Fibroblast of lung (primary cell): Measurements from ENCODE around the gene DSG2. TPM values are rescaled to one million over a fixed set of nuclear protein-coding genes. Genes with fewer than 3 reads are reported as not detected.

Experiments used
- DNase-seq, 2 donors: peaks; one replicate each; pipeline versions ENCODE4 v3.0.0 to v3.0.0-alpha.2; 2010; ENCODE audit warnings: low read depth in 2 of 2
- H2AFZ ChIP-seq: 2 replicates; pipeline ENCODE4 v1.5.1; 2012; ENCODE audit warnings: low read length, control low read depth, inconsistent platforms
- H3K27ac ChIP-seq: 2 replicates; pipeline ENCODE4 v1.5.1; 2011; ENCODE audit warnings: low read length, control low read depth; ENCODE audit not compliant: insufficient read depth
- H3K27me3 ChIP-seq: 2 replicates; pipeline ENCODE4 v1.5.1; 2011; ENCODE audit warnings: mild to moderate bottlenecking, low read length; ENCODE audit not compliant: control insufficient read depth, insufficient read depth
- H3K36me3 ChIP-seq: 2 replicates; pipeline ENCODE4 v1.5.1; 2011; ENCODE audit warnings: low read length; ENCODE audit not compliant: control insufficient read depth, insufficient read depth
- H3K4me1 ChIP-seq: 2 replicates; pipeline ENCODE4 v1.5.1; 2011; ENCODE audit warnings: low read length; ENCODE audit not compliant: control insufficient read depth, insufficient read depth; ENCODE audit errors: extremely low read depth
- H3K4me2 ChIP-seq: 2 replicates; pipeline ENCODE4 v1.5.1; 2011; ENCODE audit warnings: low read length, control low read depth; ENCODE audit not compliant: insufficient read depth; ENCODE audit errors: extremely low read depth
- H3K4me3 ChIP-seq, 4 experiments: fragments of 200-600 bp in 1 of 4; sonication (generic) in 1 of 4; replicated peaks in 1 of 4; 2 replicates each; pipeline ENCODE4 v1.5.1; 2011 to 2016; ENCODE audit warnings: low read length in 4 of 4, low read depth in 3 of 4, mild to moderate bottlenecking in 3 of 4, control low read depth in 2 of 4, inconsistent platforms in 1 of 4, mixed read lengths in 1 of 4; ENCODE audit not compliant: insufficient read depth in 1 of 4; ENCODE audit errors: control extremely low read depth in 1 of 4
- H3K79me2 ChIP-seq: 2 replicates; pipeline ENCODE4 v1.5.1; 2012; ENCODE audit warnings: mild to moderate bottlenecking, low read length, inconsistent platforms; ENCODE audit not compliant: control insufficient read depth, insufficient read depth
- H3K9ac ChIP-seq: 2 replicates; pipeline ENCODE4 v1.5.1; 2011; ENCODE audit warnings: mild to moderate bottlenecking, low read length, control low read depth; ENCODE audit not compliant: insufficient read depth
- H3K9me3 ChIP-seq: 2 replicates; pipeline ENCODE4 v1.5.1; 2012; ENCODE audit warnings: low read depth, low read length; ENCODE audit not compliant: control insufficient read depth, insufficient read depth
- H4K20me1 ChIP-seq: 2 replicates; pipeline ENCODE4 v1.5.1; 2011; ENCODE audit warnings: low read length; ENCODE audit not compliant: control insufficient read depth, insufficient read depth; ENCODE audit errors: extremely low read depth
- CTCF ChIP-seq, 2 donors: IDR thresholded peaks in 1 of 2; conservative IDR thresholded peaks in 1 of 2; 1 replicate in 1 of 2; 2 replicates in 1 of 2; pipeline ENCODE4 v1.5.1; 2011 to 2012; ENCODE audit warnings: low read length in 2 of 2, control low read depth in 1 of 2, inconsistent platforms in 1 of 2, low read depth in 1 of 2, mild to moderate bottlenecking in 1 of 2
- EZH2 ChIP-seq: IDR thresholded peaks from 2 replicates; pipeline ENCODE4 v1.5.1; 2012; ENCODE audit warnings: low read length, control low read depth, mild to moderate bottlenecking; ENCODE audit errors: missing control alignments
- polyA plus RNA-seq, 2 donors: library from polyadenylated mRNA; depleted of rRNA in 1 of 2; stranded (reverse) in 1 of 2; unstranded in 1 of 2; fragments of >200 nt; gene quantifications; 2 replicates each; pipeline ENCODE4 v1.2.1, GENCODE V29; 2011 to 2012; ENCODE audit warnings: missing spikeins in 1 of 2
- total RNA-seq: library from RNA; depleted of rRNA; stranded (reverse); fragments of >200 nt; gene quantifications from 2 replicates; pipeline ENCODE4 v1.2.1, GENCODE V29; 2014

Gene DSG2
- total and polyA plus RNA-seq, 2 donors (not counting 1 experiment from before 2014, with no cell fraction given) = 0.33 to 1.1 TPM

GRCh38 chr18:31512203-31512764 is 14.3 kb downstream of the DSG2 start:
- Histone ChIP-seq H3K4me2 (no peak overlapping the region), H3K4me1 (no peaks in the 10 kb centered on the region), H3K36me3 (no peaks in the 10 kb centered on the region), H3K79me2 (no peaks in the 10 kb centered on the region), H3K4me3 (no peak overlapping the region), H3K27me3 (no peaks in the 10 kb centered on the region), H4K20me1 (no peaks in the 10 kb centered on the region), H3K9me3 (no peaks in the 10 kb centered on the region), H2AFZ (no peak overlapping the region), H3K27ac (no peak overlapping the region), H3K9ac (no peak overlapping the region)
- DNase-seq = peak; percentile 48 to 93
- TF ChIP-seq EZH2 (no peak), CTCF (conservative IDR thresholded peaks at IDR 0.05 in 1 of 2, IDR thresholded peaks at IDR 0.05 in 1 of 2; ENCODE audit: low read depth in 1 of 2, low read length in 2 of 2) (no peak)

GRCh38 chr18:31513189-31513935 is 15.4 kb downstream of the DSG2 start:
- no peak overlapping the region for H2AFZ ChIP-seq
- H3K4me2 ChIP-seq = no peak overlapping the region
- H3K36me3 ChIP-seq = no peaks in the 10 kb centered on the region
- no peaks in the 10 kb centered on the region for H4K20me1 ChIP-seq
- TF ChIP-seq CTCF (conservative IDR thresholded peaks at IDR 0.05 in 1 of 2, IDR thresholded peaks at IDR 0.05 in 1 of 2; ENCODE audit: low read depth in 1 of 2, low read length in 2 of 2) (no peak), EZH2 (no peak)
- H3K27me3 ChIP-seq = no peaks in the 10 kb centered on the region
- no peak overlapping the region for H3K9ac ChIP-seq
- DNase-seq = peak; percentile 21 to 88
- no peaks in the 10 kb centered on the region for H3K4me1 ChIP-seq
- no peaks in the 10 kb centered on the region for H3K79me2 ChIP-seq
- H3K9me3 ChIP-seq = no peaks in the 10 kb centered on the region
- no peak overlapping the region for H3K4me3 ChIP-seq
- H3K27ac ChIP-seq = no peak overlapping the region

GRCh38 chr18:31516437-31516836 is 18.5 kb downstream of the DSG2 start:
- Histone ChIP-seq H3K9ac (no peak overlapping the region), H2AFZ (no peak overlapping the region), H3K4me1 (no peaks in the 10 kb centered on the region), H3K79me2 (no peaks in the 10 kb centered on the region), H3K27me3 (no peaks in the 10 kb centered on the region), H4K20me1 (no peaks in the 10 kb centered on the region), H3K9me3 (no peaks in the 10 kb centered on the region), H3K4me3 (no peak overlapping the region), H3K4me2 (no peak overlapping the region), H3K27ac (no peak overlapping the region), H3K36me3 (no peaks in the 10 kb centered on the region)
- TF ChIP-seq EZH2 (no peak), CTCF (conservative IDR thresholded peaks at IDR 0.05 in 1 of 2, IDR thresholded peaks at IDR 0.05 in 1 of 2; ENCODE audit: low read depth in 1 of 2, low read length in 2 of 2) (no peak)
- DNase-seq = no peak
